ENCODE measurements around the gene CD80. TPM values are rescaled to one million over a fixed set of nuclear protein-coding genes. Genes with fewer than 3 reads are reported as not detected.

CD80 gene
- polyA plus RNA-seq, 2 donors = 0.04 TPM; not detected in 1

- no peaks in the 10 kb centered on the region for H3K9me3 ChIP-seq (ENCODE audit: control insufficient read depth in 2 of 2, insufficient read depth in 1 of 2, low read depth in 1 of 2, low read length in 1 of 2)
- 93% methylated on average over 4 of the region's 4 CpGs for WGBS, 2 donors
- no peaks in the 10 kb centered on the region for H3K27me3 ChIP-seq (ENCODE audit: control insufficient read depth in 1 of 2, insufficient read depth in 2 of 2, low read length in 2 of 2)
Measured at GRCh38 chr3:119536757-119537156, 22.7 kb downstream of the CD80 start.

GRCh38 chr3:119534296-119534695, 25.1 kb downstream of the CD80 start:
- Histone ChIP-seq H3K27ac (ENCODE audit: low read depth in 2 of 2, low read length in 1 of 2) (no peak overlapping the region), H3K4me3 (ENCODE audit: low read depth in 1 of 2, low read length in 2 of 2) (no peak overlapping the region), H3K36me3 (ENCODE audit: control insufficient read depth in 2 of 2, insufficient read depth in 2 of 2, low read length in 1 of 2) (no peaks in the 10 kb centered on the region), H3K27me3 (ENCODE audit: control insufficient read depth in 1 of 2, insufficient read depth in 2 of 2, low read length in 2 of 2) (no peaks in the 10 kb centered on the region), H3K9me3 (ENCODE audit: control insufficient read depth in 2 of 2, insufficient read depth in 1 of 2, low read depth in 1 of 2, low read length in 1 of 2) (no peaks in the 10 kb centered on the region), H3K4me1 (ENCODE audit: control insufficient read depth in 2 of 2, insufficient read depth in 2 of 2, low read length in 1 of 2) (no peaks in the 10 kb centered on the region)
- WGBS, 2 donors = 70 to 86% methylated on average over 1 of the region's 1 CpG

More at GRCh38 chr3:119536757-119537156, 22.7 kb downstream of the CD80 start:
- Histone ChIP-seq H3K4me3 (ENCODE audit: low read depth in 1 of 2, low read length in 2 of 2) (no peak overlapping the region), H3K4me1 (ENCODE audit: control insufficient read depth in 2 of 2, insufficient read depth in 2 of 2, low read length in 1 of 2) (no peaks in the 10 kb centered on the region), H3K36me3 (ENCODE audit: control insufficient read depth in 2 of 2, insufficient read depth in 2 of 2, low read length in 1 of 2) (no peaks in the 10 kb centered on the region), H3K27ac (ENCODE audit: low read depth in 2 of 2, low read length in 1 of 2) (no peak overlapping the region)

GRCh38 chr3:119531151-119531550, 28.3 kb downstream of the CD80 start:
- WGBS, 2 donors = 84 to 90% methylated on average over 4 of the region's 4 CpGs
- Histone ChIP-seq H3K4me3 (ENCODE audit: low read depth in 1 of 2, low read length in 2 of 2) (no peak overlapping the region), H3K27ac (ENCODE audit: low read depth in 2 of 2, low read length in 1 of 2) (no peak overlapping the region), H3K36me3 (ENCODE audit: control insufficient read depth in 2 of 2, insufficient read depth in 2 of 2, low read length in 1 of 2) (no peaks in the 10 kb centered on the region), H3K4me1 (ENCODE audit: control insufficient read depth in 2 of 2, insufficient read depth in 2 of 2, low read length in 1 of 2) (no peaks in the 10 kb centered on the region), H3K9me3 (ENCODE audit: control insufficient read depth in 2 of 2, insufficient read depth in 1 of 2, low read depth in 1 of 2, low read length in 1 of 2) (no peaks in the 10 kb centered on the region), H3K27me3 (ENCODE audit: control insufficient read depth in 1 of 2, insufficient read depth in 2 of 2, low read length in 2 of 2) (no peaks in the 10 kb centered on the region)

- no peak overlapping the region for H3K4me3 ChIP-seq (ENCODE audit: low read depth in 1 of 2, low read length in 2 of 2)
- 61 to 71% methylated on average over 2 of the region's 2 CpGs for whole genome bisulfite sequencing, 2 donors
- H3K36me3 ChIP-seq (ENCODE audit: control insufficient read depth in 2 of 2, insufficient read depth in 2 of 2, low read length in 1 of 2) = no peaks in the 10 kb centered on the region
- no peak overlapping the region for H3K27ac ChIP-seq (ENCODE audit: low read depth in 2 of 2, low read length in 1 of 2)
- H3K27me3 ChIP-seq (ENCODE audit: control insufficient read depth in 1 of 2, insufficient read depth in 2 of 2, low read length in 2 of 2) = no peaks in the 10 kb centered on the region
- no peaks in the 10 kb centered on the region for H3K4me1 ChIP-seq (ENCODE audit: control insufficient read depth in 2 of 2, insufficient read depth in 2 of 2, low read length in 1 of 2)
- no peaks in the 10 kb centered on the region for H3K9me3 ChIP-seq (ENCODE audit: control insufficient read depth in 2 of 2, insufficient read depth in 1 of 2, low read depth in 1 of 2, low read length in 1 of 2)
Measured at GRCh38 chr3:119530456-119530855, 29.0 kb downstream of the CD80 start.

- H3K36me3 ChIP-seq (ENCODE audit: control insufficient read depth in 2 of 2, insufficient read depth in 2 of 2, low read length in 1 of 2) = no peaks in the 10 kb centered on the region
- no peak overlapping the region for H3K4me3 ChIP-seq (ENCODE audit: low read depth in 1 of 2, low read length in 2 of 2)
- no peaks in the 10 kb centered on the region for H3K27me3 ChIP-seq (ENCODE audit: control insufficient read depth in 1 of 2, insufficient read depth in 2 of 2, low read length in 2 of 2)
- no peak overlapping the region for H3K27ac ChIP-seq (ENCODE audit: low read depth in 2 of 2, low read length in 1 of 2)
- no peaks in the 10 kb centered on the region for H3K4me1 ChIP-seq (ENCODE audit: control insufficient read depth in 2 of 2, insufficient read depth in 2 of 2, low read length in 1 of 2)
- H3K9me3 ChIP-seq (ENCODE audit: control insufficient read depth in 2 of 2, insufficient read depth in 1 of 2, low read depth in 1 of 2, low read length in 1 of 2) = no peaks in the 10 kb centered on the region
Measured at GRCh38 chr3:119529883-119530282, 29.5 kb downstream of the CD80 start.

- H3K27me3 ChIP-seq (ENCODE audit: control insufficient read depth in 1 of 2, insufficient read depth in 2 of 2, low read length in 2 of 2) = no peaks in the 10 kb centered on the region
- 71 to 96% methylated on average over 5 of the region's 5 CpGs for WGBS, 2 donors
- H3K27ac ChIP-seq (ENCODE audit: low read depth in 2 of 2, low read length in 1 of 2) = no peak overlapping the region
- H3K36me3 ChIP-seq (ENCODE audit: control insufficient read depth in 2 of 2, insufficient read depth in 2 of 2, low read length in 1 of 2) = no peaks in the 10 kb centered on the region
- H3K9me3 ChIP-seq (ENCODE audit: control insufficient read depth in 2 of 2, insufficient read depth in 1 of 2, low read depth in 1 of 2, low read length in 1 of 2) = no peaks in the 10 kb centered on the region
- no peak overlapping the region for H3K4me3 ChIP-seq (ENCODE audit: low read depth in 1 of 2, low read length in 2 of 2)
- no peaks in the 10 kb centered on the region for H3K4me1 ChIP-seq (ENCODE audit: control insufficient read depth in 2 of 2, insufficient read depth in 2 of 2, low read length in 1 of 2)
Measured at GRCh38 chr3:119527714-119528113, 31.7 kb downstream of the CD80 start.

- H3K4me3 ChIP-seq (ENCODE audit: low read depth in 1 of 2, low read length in 2 of 2) = no peak overlapping the region
- no peaks in the 10 kb centered on the region for H3K9me3 ChIP-seq (ENCODE audit: control insufficient read depth in 2 of 2, insufficient read depth in 1 of 2, low read depth in 1 of 2, low read length in 1 of 2)
- H3K4me1 ChIP-seq (ENCODE audit: control insufficient read depth in 2 of 2, insufficient read depth in 2 of 2, low read length in 1 of 2) = no peaks in the 10 kb centered on the region
- WGBS, 2 donors = 77 to 83% methylated on average over 4 of the region's 4 CpGs
- no peaks in the 10 kb centered on the region for H3K27me3 ChIP-seq (ENCODE audit: control insufficient read depth in 1 of 2, insufficient read depth in 2 of 2, low read length in 2 of 2)
- no peaks in the 10 kb centered on the region for H3K36me3 ChIP-seq (ENCODE audit: control insufficient read depth in 2 of 2, insufficient read depth in 2 of 2, low read length in 1 of 2)
- H3K27ac ChIP-seq (ENCODE audit: low read depth in 2 of 2, low read length in 1 of 2) = no peak overlapping the region
Measured at GRCh38 chr3:119524931-119525662, 34.3 kb downstream of the CD80 start.

- Histone ChIP-seq H3K4me3 (ENCODE audit: low read depth in 1 of 2, low read length in 2 of 2) (no peak overlapping the region), H3K27me3 (ENCODE audit: control insufficient read depth in 1 of 2, insufficient read depth in 2 of 2, low read length in 2 of 2) (no peaks in the 10 kb centered on the region), H3K4me1 (ENCODE audit: control insufficient read depth in 2 of 2, insufficient read depth in 2 of 2, low read length in 1 of 2) (no peaks in the 10 kb centered on the region), H3K36me3 (ENCODE audit: control insufficient read depth in 2 of 2, insufficient read depth in 2 of 2, low read length in 1 of 2) (peaks cover 5 to 12% of the 10 kb centered on the region in 2 donors), H3K9me3 (ENCODE audit: control insufficient read depth in 2 of 2, insufficient read depth in 1 of 2, low read depth in 1 of 2, low read length in 1 of 2) (no peaks in the 10 kb centered on the region), H3K27ac (ENCODE audit: low read depth in 2 of 2, low read length in 1 of 2) (no peak overlapping the region)
- WGBS, 2 donors = 89 to 100% methylated on average over 1 of the region's 1 CpG
Measured at GRCh38 chr3:119518026-119518425, 41.4 kb downstream of the CD80 start.

GRCh38 chr3:119517112-119517511, 42.3 kb downstream of the CD80 start:
- H3K4me1 ChIP-seq (ENCODE audit: control insufficient read depth in 2 of 2, insufficient read depth in 2 of 2, low read length in 1 of 2) = no peaks in the 10 kb centered on the region
- no peak overlapping the region for H3K27ac ChIP-seq (ENCODE audit: low read depth in 2 of 2, low read length in 1 of 2)
- no peaks in the 10 kb centered on the region for H3K9me3 ChIP-seq (ENCODE audit: control insufficient read depth in 2 of 2, insufficient read depth in 1 of 2, low read depth in 1 of 2, low read length in 1 of 2)
- 79 to 88% methylated on average over 2 of the region's 2 CpGs for WGBS, 2 donors
- H3K27me3 ChIP-seq (ENCODE audit: control insufficient read depth in 1 of 2, insufficient read depth in 2 of 2, low read length in 2 of 2) = no peaks in the 10 kb centered on the region
- no peak overlapping the region for H3K4me3 ChIP-seq (ENCODE audit: low read depth in 1 of 2, low read length in 2 of 2)
- peaks cover 5 to 12% of the 10 kb centered on the region in 2 donors for H3K36me3 ChIP-seq (ENCODE audit: control insufficient read depth in 2 of 2, insufficient read depth in 2 of 2, low read length in 1 of 2)

- Histone ChIP-seq H3K27ac (ENCODE audit: low read depth in 2 of 2, low read length in 1 of 2) (no peak overlapping the region), H3K4me3 (ENCODE audit: low read depth in 1 of 2, low read length in 2 of 2) (no peak overlapping the region), H3K4me1 (ENCODE audit: control insufficient read depth in 2 of 2, insufficient read depth in 2 of 2, low read length in 1 of 2) (no peaks in the 10 kb centered on the region), H3K9me3 (ENCODE audit: control insufficient read depth in 2 of 2, insufficient read depth in 1 of 2, low read depth in 1 of 2, low read length in 1 of 2) (no peaks in the 10 kb centered on the region), H3K27me3 (ENCODE audit: control insufficient read depth in 1 of 2, insufficient read depth in 2 of 2, low read length in 2 of 2) (no peaks in the 10 kb centered on the region), H3K36me3 (ENCODE audit: control insufficient read depth in 2 of 2, insufficient read depth in 2 of 2, low read length in 1 of 2) (peaks cover 5 to 12% of the 10 kb centered on the region in 2 donors)
- 76 to 96% methylated on average over 2 of the region's 2 CpGs for WGBS, 2 donors
Measured at GRCh38 chr3:119514637-119515036, 44.8 kb downstream of the CD80 start.

Measured in esophagus (tissue), 2 donors.